Natural killer cell (primary cell): ENCODE data around the gene RUNX2. TPM values are rescaled to one million over a fixed set of nuclear protein-coding genes. Genes with fewer than 3 reads are reported as not detected.

Experiments used
- ATAC-seq, 3 donors: fragments of 150-1000 bp in 2 of 3; fragments of 200-7000 bp in 1 of 3; cut with Tn5 transposase; 1 replicate in 1 of 3; 2 replicates in 2 of 3; pipeline ENCODE4 v1.10.0; 2021; ENCODE audit warnings: mild to moderate bottlenecking in 2 of 3, moderate library complexity in 2 of 3
- DNase-seq, 2 donors: peaks; one replicate each; pipeline versions ENCODE4 v3.0.0 to v3.0.0-alpha.2; 2013 to 2021; ENCODE audit warnings: mixed read lengths in 1 of 2
- H3K27ac ChIP-seq: one replicate; pipeline ENCODE4 v1.5.1; 2013; ENCODE audit warnings: mild to moderate bottlenecking, low read length
- H3K27me3 ChIP-seq: one replicate; pipeline ENCODE4 v1.6.1; 2013; ENCODE audit warnings: low read length; ENCODE audit not compliant: control insufficient read depth, insufficient read depth
- H3K36me3 ChIP-seq: one replicate; pipeline ENCODE4 v1.6.1; 2013; ENCODE audit warnings: low read length; ENCODE audit not compliant: control insufficient read depth, insufficient read depth
- H3K4me1 ChIP-seq: one replicate; pipeline ENCODE4 v1.6.1; 2013; ENCODE audit warnings: low read length; ENCODE audit not compliant: control insufficient read depth, insufficient read depth
- H3K4me3 ChIP-seq: one replicate; pipeline ENCODE4 v1.5.1; 2013; ENCODE audit warnings: low read length
- H3K9me3 ChIP-seq: one replicate; pipeline ENCODE4 v1.6.1; 2013; ENCODE audit warnings: low read length; ENCODE audit not compliant: control insufficient read depth, insufficient read depth
- H3K27ac Mint-ChIP-seq, 2 donors: one replicate each; pipeline ENCODE4 v1.8.0; 2022; ENCODE audit warnings: mild to moderate bottlenecking in 2 of 2, mixed read lengths in 2 of 2, moderate library complexity in 1 of 2
- H3K27me3 Mint-ChIP-seq, 2 donors: one replicate each; pipeline ENCODE4 v1.8.0; 2022; ENCODE audit warnings: low read depth in 2 of 2, mixed read lengths in 2 of 2
- H3K36me3 Mint-ChIP-seq: one replicate; pipeline ENCODE4 v1.8.0; 2022; ENCODE audit warnings: mixed read lengths
- H3K4me1 Mint-ChIP-seq, 2 donors: one replicate each; pipeline ENCODE4 v1.8.0; 2022; ENCODE audit warnings: mixed read lengths in 2 of 2
- H3K4me3 Mint-ChIP-seq: one replicate; pipeline ENCODE4 v1.8.0; 2022; ENCODE audit warnings: mild to moderate bottlenecking, moderate library complexity, mixed read lengths
- H3K9me3 Mint-ChIP-seq, 2 donors: one replicate each; pipeline ENCODE4 v1.8.0; 2022; ENCODE audit warnings: mixed read lengths in 2 of 2
- WGBS: methylation state at CpG from one replicate; pipeline ENCODE4 v1.1.7; 2013; ENCODE audit warnings: missing lambda C conversion rate; ENCODE audit not compliant: insufficient coverage; 5-methylcytosine and 5-hydroxymethylcytosine counted together
- intact Hi-C: fragments of 100-400 bp; cut with micrococcal nuclease; formaldehyde crosslinking; loops from one replicate; pipeline ENCODE4 v1.14.2; 2022
- total RNA-seq, 4 donors: library from RNA; stranded (reverse); fragments of 120-200 nt in 1 of 4; gene quantifications; one replicate each; pipeline versions ENCODE4 v1.2.3 to v1.2.4, GENCODE V29; 2013 to 2022
- TF ChIP-seq, protein P1 (sequence below): fragments of 200-600 bp; IDR thresholded peaks from one replicate; pipeline ENCODE4 v1.8.0; 2022; ENCODE audit warnings: antibody characterized with exemption

RUNX2 gene
- total RNA-seq, 3 donors from 2014 or later (not counting 1 experiment from before 2014, with no cell fraction given), result 5.0 to 19.2 (median 7.0) TPM

DNA sequence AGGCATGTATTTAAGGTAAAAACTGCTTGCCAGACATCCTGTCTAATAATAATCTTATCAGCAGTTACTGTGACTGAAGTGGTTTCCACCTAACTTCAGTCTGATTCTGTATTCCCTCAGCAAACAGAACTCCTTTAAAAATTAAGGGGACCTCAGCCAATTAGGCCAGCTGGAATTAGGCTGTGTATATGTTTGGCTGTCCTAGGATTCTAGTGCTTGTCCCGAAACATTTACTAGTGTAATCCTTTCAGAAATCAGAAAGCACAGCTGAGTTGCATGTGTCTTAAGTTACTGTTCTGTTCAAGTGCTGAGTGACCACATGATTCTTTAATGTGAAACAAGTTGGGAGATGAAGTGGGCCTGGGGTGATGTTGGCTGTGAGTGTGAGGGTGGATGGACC, 170.5 kb downstream of the RUNX2 start:
- intact Hi-C loops, result no loop called here
- H3K27ac ChIP-seq, result no peak overlapping the region
- Mint-ChIP-seq H3K4me1 (peaks cover 26 to 31% of the 10 kb centered on the region in 2 donors), H3K4me3 (no peak overlapping the region), H3K27ac (no peak overlapping the region), H3K9me3 (no peaks in the 10 kb centered on the region), H3K27me3 (no peaks in the 10 kb centered on the region), H3K36me3 (no peaks in the 10 kb centered on the region)
- H3K9me3 ChIP-seq, result no peaks in the 10 kb centered on the region
- no peak for ATAC-seq
- no peak for DNase-seq
- peaks cover 3% of the 10 kb centered on the region for H3K36me3 ChIP-seq
- H3K4me1 ChIP-seq, result peaks cover 13% of the 10 kb centered on the region
- WGBS, result 96% methylated on average over 1 of the region's 1 CpG
- no peak overlapping the region for H3K4me3 ChIP-seq
- no peaks in the 10 kb centered on the region for H3K27me3 ChIP-seq
- TF ChIP-seq, protein P1, sequence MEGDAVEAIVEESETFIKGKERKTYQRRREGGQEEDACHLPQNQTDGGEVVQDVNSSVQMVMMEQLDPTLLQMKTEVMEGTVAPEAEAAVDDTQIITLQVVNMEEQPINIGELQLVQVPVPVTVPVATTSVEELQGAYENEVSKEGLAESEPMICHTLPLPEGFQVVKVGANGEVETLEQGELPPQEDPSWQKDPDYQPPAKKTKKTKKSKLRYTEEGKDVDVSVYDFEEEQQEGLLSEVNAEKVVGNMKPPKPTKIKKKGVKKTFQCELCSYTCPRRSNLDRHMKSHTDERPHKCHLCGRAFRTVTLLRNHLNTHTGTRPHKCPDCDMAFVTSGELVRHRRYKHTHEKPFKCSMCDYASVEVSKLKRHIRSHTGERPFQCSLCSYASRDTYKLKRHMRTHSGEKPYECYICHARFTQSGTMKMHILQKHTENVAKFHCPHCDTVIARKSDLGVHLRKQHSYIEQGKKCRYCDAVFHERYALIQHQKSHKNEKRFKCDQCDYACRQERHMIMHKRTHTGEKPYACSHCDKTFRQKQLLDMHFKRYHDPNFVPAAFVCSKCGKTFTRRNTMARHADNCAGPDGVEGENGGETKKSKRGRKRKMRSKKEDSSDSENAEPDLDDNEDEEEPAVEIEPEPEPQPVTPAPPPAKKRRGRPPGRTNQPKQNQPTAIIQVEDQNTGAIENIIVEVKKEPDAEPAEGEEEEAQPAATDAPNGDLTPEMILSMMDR, result no peak

DNA sequence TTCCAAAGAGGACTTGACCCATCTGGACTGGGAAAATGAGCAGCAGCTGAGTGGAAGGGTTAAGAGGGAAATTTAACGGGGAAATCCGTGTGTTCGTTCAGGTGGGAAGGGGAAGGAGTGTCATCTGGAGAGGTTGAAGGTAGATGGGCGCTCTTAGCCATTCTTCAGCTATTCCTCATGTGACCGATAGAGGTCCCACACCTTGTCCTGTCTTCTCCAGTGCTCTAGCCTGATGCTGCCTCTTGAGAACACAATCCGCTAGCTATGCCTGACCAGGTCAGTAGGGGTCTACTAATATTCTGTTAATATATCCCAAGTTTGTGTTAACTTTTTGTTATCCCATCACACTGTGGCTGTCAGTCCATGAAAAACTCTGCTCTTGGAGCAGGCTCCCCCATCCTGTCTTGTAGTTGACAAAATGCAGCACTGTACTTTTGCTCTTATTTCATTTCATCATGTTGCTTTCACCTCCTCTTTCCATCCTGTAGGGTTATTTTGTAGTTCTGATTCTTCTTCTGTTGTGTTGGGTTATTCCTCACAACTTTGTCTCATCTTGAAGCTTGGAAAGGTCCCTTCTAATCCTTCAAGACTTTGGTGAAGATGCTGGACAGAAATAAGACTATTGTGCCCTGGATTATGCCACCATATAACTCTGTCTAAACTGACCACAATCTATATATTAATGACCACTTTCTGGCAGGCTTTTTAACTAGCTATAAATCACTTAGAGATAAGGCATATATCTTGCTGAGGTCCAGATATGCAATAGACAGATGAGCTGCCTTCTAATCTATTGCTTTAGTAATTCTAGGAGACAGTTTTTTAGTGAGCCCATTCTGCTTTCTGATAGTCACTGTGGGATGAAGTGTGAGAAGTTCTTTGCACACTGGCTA, 173.0 kb downstream of the RUNX2 start:
- Mint-ChIP-seq H3K9me3 (no peaks in the 10 kb centered on the region), H3K36me3 (no peaks in the 10 kb centered on the region), H3K4me3 (no peak overlapping the region), H3K27ac (no peak overlapping the region), H3K4me1 (peaks cover 6 to 7% of the 10 kb centered on the region in 2 donors), H3K27me3 (no peaks in the 10 kb centered on the region)
- peaks cover 4% of the 10 kb centered on the region for H3K4me1 ChIP-seq
- peaks cover 3% of the 10 kb centered on the region for H3K36me3 ChIP-seq
- H3K27me3 ChIP-seq, result no peaks in the 10 kb centered on the region
- no peaks in the 10 kb centered on the region for H3K9me3 ChIP-seq
- ATAC-seq (no peak), DNase-seq (no peak)
- intact Hi-C loops, result no loop called here
- no peak overlapping the region for H3K27ac ChIP-seq
- TF ChIP-seq, protein P1, result no peak
- no peak overlapping the region for H3K4me3 ChIP-seq
- WGBS, result 97% methylated on average over 6 of the region's 6 CpGs

DNA sequence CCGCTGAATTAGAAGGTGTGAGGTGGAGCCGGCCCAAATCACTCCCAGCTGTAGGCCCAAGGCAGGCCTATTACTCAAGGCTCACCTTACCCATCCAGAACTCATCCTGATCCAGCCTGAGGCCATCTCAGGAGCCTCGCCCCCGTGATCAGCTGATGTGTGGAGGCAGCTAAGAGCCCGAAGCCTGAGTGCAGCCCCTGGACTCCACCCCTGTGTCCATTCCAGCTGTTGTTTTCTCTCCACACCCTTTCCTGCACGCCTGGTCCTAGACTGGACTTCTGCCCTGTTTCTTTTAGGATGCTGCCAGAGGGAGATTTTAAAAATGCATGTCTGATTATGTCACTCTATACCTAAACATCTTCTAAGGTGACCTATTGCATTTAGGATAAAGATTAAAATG, 174.3 kb downstream of the RUNX2 start:
- no peak for ATAC-seq
- Mint-ChIP-seq H3K4me3 (no peak overlapping the region), H3K27ac (no peak overlapping the region), H3K36me3 (no peaks in the 10 kb centered on the region), H3K27me3 (no peaks in the 10 kb centered on the region), H3K9me3 (no peaks in the 10 kb centered on the region), H3K4me1 (no peaks in the 10 kb centered on the region)
- Histone ChIP-seq H3K36me3 (peaks cover 5% of the 10 kb centered on the region), H3K27me3 (no peaks in the 10 kb centered on the region), H3K27ac (no peak overlapping the region), H3K4me1 (peaks cover 4% of the 10 kb centered on the region), H3K4me3 (no peak overlapping the region), H3K9me3 (no peaks in the 10 kb centered on the region)
- WGBS, result 90% methylated on average over 5 of the region's 6 CpGs
- DNase-seq, result no peak
- TF ChIP-seq, protein P1, result no peak
- intact Hi-C loops, result no loop called here
